Left ventricle myocardium inferior (tissue), 1 donor: ENCODE measurements around the gene PIAS4. TPM values are rescaled to one million over a fixed set of nuclear protein-coding genes. Genes with fewer than 3 reads are reported as not detected.

Experiments used
- DNase-seq: peaks from one replicate; pipeline ENCODE4 v3.0.0-alpha.2; 2020
- H3K27ac ChIP-seq: fragments of 200-600 bp; replicated peaks from 2 replicates; pipeline ENCODE4 v1.8.0; 2021
- H3K27me3 ChIP-seq: fragments of 200-600 bp; 2 replicates; pipeline ENCODE4 v1.8.0; 2021; ENCODE audit warnings: low read depth
- H3K36me3 ChIP-seq: fragments of 200-600 bp; 2 replicates; pipeline ENCODE4 v1.8.0; 2021
- H3K4me1 ChIP-seq: fragments of 200-600 bp; 2 replicates; pipeline ENCODE4 v1.8.0; 2021
- H3K4me3 ChIP-seq: fragments of 200-600 bp; 2 replicates; pipeline ENCODE4 v1.8.0; 2021; ENCODE audit warnings: mild to moderate bottlenecking, moderate library complexity
- H3K9me3 ChIP-seq: fragments of 200-600 bp; replicated peaks from 2 replicates; pipeline ENCODE4 v1.8.0; 2021
- intact Hi-C: fragments of 100-400 bp; cut with micrococcal nuclease; formaldehyde crosslinking; loops from one replicate; pipeline ENCODE4 v1.11.0; 2022
- total RNA-seq: library from RNA; stranded (reverse); fragmentation: NEBNext Ultra II Directional; extraction: Animal tissue kit (Norgen Biotek cat#: 25700); gene quantifications from one replicate; pipeline ENCODE4 v1.2.1, GENCODE V29; 2021
- TF ChIP-seq, protein P1 (sequence below): fragments of 200-600 bp; IDR thresholded peaks from 2 replicates; pipeline ENCODE4 v1.8.0; 2021; ENCODE audit warnings: antibody characterized with exemption, mild to moderate bottlenecking, borderline replicate concordance
- donor health status: DM: no; HTN: yes; CAD: no; lungs with severe emphysema.

Gene PIAS4
- total RNA-seq, 1 donor from 2014 or later, result 15.4 TPM

DNA sequence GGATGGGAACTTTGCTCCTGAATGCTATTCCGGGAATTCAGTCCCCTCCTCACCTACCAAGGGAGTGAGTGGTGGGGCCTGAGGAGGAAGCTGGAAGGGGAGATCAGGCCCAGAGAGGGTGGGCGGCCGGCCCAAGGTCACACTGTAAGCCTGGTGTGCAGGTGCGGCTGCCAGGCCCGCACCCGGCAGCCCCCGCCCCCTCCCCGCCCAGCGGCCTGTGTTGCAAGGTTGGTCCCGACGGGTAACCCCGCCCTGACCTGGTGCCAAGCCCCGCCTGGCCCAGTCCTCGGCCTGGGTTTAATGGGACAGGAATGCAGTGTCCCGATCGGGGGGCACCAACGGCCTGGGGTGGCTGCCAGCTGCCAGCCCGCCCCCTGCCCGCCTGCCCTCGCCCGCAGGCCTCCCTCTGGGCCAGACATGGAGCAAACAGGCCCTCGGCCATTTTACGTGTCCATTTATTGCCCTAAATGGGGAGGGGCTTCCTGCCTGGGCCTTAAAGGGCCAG lies 53.7 kb downstream of the PIAS4 start:
- TF ChIP-seq, protein P1, sequence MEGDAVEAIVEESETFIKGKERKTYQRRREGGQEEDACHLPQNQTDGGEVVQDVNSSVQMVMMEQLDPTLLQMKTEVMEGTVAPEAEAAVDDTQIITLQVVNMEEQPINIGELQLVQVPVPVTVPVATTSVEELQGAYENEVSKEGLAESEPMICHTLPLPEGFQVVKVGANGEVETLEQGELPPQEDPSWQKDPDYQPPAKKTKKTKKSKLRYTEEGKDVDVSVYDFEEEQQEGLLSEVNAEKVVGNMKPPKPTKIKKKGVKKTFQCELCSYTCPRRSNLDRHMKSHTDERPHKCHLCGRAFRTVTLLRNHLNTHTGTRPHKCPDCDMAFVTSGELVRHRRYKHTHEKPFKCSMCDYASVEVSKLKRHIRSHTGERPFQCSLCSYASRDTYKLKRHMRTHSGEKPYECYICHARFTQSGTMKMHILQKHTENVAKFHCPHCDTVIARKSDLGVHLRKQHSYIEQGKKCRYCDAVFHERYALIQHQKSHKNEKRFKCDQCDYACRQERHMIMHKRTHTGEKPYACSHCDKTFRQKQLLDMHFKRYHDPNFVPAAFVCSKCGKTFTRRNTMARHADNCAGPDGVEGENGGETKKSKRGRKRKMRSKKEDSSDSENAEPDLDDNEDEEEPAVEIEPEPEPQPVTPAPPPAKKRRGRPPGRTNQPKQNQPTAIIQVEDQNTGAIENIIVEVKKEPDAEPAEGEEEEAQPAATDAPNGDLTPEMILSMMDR, result no peak
- peak overlapping the region; percentile 96 for H3K4me3 ChIP-seq
- peaks cover 76% of the 10 kb centered on the region for H3K4me1 ChIP-seq
- peaks cover 3% of the 10 kb centered on the region for H3K36me3 ChIP-seq
- H3K27ac ChIP-seq, result peak overlapping the region; percentile 96
- H3K27me3 ChIP-seq, result no peaks in the 10 kb centered on the region
- peak; percentile 85 for DNase-seq
- intact Hi-C loops, result no loop called here
- no peaks in the 10 kb centered on the region for H3K9me3 ChIP-seq

DNA sequence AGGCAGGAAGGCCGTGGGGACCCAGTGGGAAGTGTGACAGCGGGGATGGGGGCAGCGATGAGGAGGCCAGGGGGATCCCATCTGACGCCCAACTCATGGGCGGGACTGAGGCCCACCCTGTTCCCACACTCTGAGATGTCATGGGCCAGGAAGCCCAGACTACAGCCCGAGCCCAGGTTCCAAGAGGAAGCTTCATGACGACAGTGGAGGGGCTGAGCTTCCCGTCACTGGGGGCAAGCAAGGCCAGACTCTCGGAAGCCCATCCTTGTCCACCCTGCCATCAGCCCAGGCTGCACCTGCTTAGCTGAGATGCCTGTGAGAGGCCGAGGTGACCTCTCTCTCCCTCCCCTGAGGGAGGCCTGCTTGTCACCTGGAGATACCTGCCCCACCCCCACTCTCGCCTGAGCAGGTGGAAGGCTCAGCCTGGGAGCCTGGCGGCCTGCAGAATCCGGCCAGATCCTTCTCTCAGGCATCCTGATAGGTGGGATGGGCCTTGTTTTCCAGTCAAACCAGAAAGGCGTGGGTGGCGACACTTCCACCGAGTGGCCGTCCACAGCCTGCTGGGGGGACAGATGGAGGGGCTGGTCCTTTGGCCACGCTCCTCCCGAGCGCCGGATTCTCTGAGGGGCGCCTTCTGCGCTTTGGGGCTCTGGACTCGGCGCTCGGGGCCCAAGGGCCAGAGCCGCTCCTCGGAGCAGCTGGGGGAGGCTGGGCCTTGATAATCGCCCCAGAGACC lies 54.3 kb downstream of the PIAS4 start:
- intact Hi-C loops, result no loop called here
- Histone ChIP-seq H3K4me1 (peaks cover 78% of the 10 kb centered on the region), H3K36me3 (peaks cover 3% of the 10 kb centered on the region), H3K27me3 (no peaks in the 10 kb centered on the region), H3K9me3 (no peaks in the 10 kb centered on the region), H3K4me3 (peak overlapping the region; percentile 96), H3K27ac (peak overlapping the region; percentile 96)
- TF ChIP-seq, protein P1, result no peak
- no peak for DNase-seq

DNA sequence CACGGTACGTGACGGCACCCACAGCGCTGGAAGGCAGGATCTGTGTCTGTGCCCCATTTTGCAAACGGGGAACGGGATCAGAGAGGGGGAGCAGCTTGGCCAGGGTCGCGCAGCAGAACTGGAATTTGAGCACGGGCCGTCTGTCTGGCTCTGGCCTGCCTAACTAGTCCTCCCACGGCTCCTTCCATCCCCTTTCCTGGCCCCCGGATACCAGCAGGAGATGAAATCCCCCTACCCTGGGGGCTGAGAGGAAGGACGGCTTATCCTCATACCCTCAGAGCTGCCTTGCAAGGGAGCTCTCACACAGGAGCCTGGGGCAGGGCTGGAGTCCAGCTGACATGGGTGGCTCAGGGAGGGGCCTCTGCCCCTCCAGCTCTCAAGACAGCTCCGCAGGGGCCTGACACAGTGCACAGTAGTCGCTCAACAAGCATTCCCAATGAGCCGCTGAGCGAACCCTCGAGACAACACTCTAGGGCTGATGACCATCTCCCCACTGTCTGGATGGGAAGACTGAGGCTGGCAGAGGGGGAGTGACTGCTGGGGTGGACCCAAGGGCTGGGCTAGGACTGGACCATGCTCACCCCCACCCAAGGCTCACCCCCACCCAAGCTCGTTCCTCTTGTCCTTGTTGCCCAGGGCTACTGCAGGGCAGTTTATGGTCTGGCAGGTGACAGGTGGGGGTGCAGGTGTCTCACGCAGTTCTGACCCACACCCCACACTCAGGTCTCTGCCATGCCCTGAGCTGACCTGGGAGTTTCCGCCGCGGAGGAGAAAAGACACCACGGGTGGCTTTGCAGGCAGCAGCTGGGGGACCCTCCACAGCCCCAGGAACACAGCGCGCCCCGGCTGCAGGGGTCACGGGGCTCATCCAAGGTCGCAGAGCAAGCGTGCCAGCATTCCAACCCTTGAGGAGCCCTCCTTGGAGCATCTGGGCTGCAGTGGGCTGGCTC lies 55.2 kb downstream of the PIAS4 start:
- no peaks in the 10 kb centered on the region for H3K9me3 ChIP-seq
- H3K4me1 ChIP-seq, result peaks cover 83% of the 10 kb centered on the region
- TF ChIP-seq, protein P1, result no peak
- no peaks in the 10 kb centered on the region for H3K36me3 ChIP-seq
- no peak for DNase-seq
- peak overlapping the region; percentile 96 for H3K4me3 ChIP-seq
- intact Hi-C loops, result no loop called here
- H3K27ac ChIP-seq, result peak overlapping the region; percentile 96
- no peaks in the 10 kb centered on the region for H3K27me3 ChIP-seq

DNA sequence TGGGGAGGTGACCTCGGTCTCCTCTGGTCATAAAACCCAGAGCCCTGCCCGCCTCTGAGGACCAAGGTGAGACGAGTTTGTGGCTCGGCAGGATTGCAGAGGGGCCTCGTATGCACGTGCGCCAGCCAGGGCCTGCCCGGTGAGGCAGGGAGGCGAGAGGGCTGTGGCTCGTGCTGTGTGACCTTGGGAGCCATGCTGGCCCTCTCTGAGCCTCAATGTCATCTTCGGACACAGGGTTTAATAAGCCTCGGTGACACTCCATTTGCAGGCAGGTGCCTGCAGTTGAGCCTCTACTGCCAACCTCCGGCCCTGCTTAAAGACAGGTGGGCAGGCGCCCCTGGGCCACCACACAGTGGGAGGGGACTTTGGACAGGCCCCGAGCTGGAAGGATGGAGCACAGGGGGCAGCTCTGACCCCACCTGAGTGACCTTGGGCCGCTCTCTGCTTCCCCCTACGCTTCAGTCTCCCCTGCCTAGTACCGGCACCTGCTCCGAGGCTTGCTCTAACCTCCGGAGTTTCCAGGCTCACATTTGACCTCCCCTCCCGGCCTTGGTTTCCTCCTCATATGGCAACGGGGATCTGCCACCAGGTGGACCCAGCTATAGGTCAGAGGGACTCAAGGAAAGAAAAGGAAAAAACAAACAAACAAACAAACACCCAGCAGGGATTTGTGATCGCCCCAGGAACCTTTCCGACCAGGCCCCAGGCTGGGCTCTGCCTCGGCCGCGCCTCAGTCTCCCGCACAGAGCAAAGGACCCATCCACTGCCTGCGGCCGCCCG lies 56.0 kb downstream of the PIAS4 start:
- TF ChIP-seq, protein P1, result no peak
- no peak for DNase-seq
- H3K27me3 ChIP-seq, result no peaks in the 10 kb centered on the region
- no peaks in the 10 kb centered on the region for H3K9me3 ChIP-seq
- no peaks in the 10 kb centered on the region for H3K36me3 ChIP-seq
- intact Hi-C loops, result no loop called here
- peak overlapping the region; percentile 96 for H3K27ac ChIP-seq
- H3K4me3 ChIP-seq, result peak overlapping the region; percentile 96
- peaks cover 83% of the 10 kb centered on the region for H3K4me1 ChIP-seq

DNA sequence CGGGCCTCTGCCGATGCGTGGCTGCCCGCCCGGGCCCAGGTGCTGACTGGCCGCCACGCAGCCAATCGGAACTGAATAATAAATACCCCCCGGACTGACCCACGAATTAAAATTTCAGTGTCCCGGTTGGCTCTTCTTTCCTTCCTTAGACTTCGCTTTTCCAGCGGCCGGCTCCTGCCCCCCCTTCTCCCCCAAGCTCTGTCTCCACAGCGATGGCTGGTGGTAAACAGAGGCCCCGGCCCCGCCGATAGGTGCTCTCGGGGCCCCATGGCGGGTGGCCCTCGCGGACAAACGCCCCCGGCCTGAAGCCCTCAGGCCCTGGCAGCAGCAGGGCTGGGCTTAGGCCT lies 56.6 kb downstream of the PIAS4 start:
- TF ChIP-seq, protein P1, result no peak
- H3K9me3 ChIP-seq, result no peaks in the 10 kb centered on the region
- H3K4me3 ChIP-seq, result peak overlapping the region; percentile 96
- no peaks in the 10 kb centered on the region for H3K36me3 ChIP-seq
- no peak for DNase-seq
- intact Hi-C loops, result no loop called here
- peak overlapping the region; percentile 96 for H3K27ac ChIP-seq
- peaks cover 78% of the 10 kb centered on the region for H3K4me1 ChIP-seq
- no peaks in the 10 kb centered on the region for H3K27me3 ChIP-seq
